Measurements from ENCODE around the gene DCST2. TPM values are rescaled to one million over a fixed set of nuclear protein-coding genes. Genes with fewer than 3 reads are reported as not detected.

Gene DCST2
- total and polyA plus RNA-seq, 2 donors (not counting 3 experiments of a cell fraction or from before 2014, with no cell fraction given): 0.29 to 0.51 TPM

DNA sequence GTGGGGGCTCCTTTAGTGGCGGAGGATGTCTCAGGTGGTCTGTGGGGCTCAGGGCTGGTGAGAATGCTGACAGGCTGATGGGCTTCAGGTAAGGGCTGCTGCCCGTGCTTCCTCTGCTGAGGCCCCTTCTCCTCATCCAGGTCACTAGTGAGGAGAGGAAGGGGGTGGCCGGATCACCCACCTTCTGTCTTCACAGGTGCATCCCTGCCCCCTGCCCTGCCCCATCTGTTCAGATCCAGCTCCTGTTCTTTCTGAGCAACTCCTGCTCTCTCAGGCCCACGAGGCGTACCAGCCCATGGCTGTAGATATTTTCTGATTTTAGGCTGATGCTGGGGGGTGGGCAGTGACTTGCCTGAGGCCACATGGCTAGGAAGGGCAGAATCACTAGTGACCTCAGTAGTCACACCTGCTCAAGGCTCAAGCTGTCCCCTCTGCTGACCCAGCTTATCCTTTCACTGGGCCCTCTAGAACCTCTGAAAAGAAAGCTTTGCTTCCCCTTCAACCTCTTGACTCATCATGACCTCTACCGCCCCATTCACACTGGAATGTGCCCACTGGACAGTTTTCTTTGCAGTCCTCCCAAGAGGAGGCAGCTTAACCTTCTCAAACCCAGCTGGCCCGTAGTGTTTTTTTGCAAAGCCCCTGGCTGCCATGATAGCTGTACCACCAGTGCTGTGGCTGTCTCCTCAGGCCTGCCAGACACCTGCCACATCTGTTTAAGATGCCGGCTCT, 14.8 kb downstream of the DCST2 start:
- no peaks in the 10 kb centered on the region for H4K20me1 ChIP-seq (replicated peaks; ENCODE audit: control insufficient read depth, extremely low read depth, insufficient read depth, low read length)
- FAIRE-seq: no peak

DNA sequence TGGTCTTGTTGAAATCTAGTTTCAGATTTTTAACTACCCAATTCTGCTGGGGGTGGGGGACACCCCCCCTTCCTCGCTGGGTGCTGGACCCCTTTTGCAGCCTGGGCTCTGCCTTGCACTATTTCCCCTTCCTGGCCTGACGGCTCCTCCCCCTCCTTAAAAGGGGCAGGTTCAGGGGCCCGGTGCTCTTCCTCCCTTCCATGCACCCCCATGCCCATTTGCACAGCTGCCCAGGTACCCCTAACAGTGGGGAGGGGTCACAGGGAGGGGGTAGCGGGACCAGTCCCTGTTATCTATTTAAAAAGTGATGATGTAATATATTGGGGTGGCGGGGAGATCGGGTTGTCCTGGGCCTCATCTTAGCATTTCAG, 15.7 kb downstream of the DCST2 start:
- peak overlapping the region; percentile 34 for H3K9ac ChIP-seq (replicated peaks; ENCODE audit: extremely low read depth, insufficient read depth, low read length)
- TF ChIP-seq EZH2 (IDR thresholded peaks at IDR 0.05; ENCODE audit: borderline replicate concordance, low read depth, low read length, severe bottlenecking): no peak
- no peak for TF ChIP-seq POLR2A (IDR thresholded peaks at IDR 0.05; ENCODE audit: low read depth, low read length)
- TF ChIP-seq POLR2AphosphoS5 (IDR thresholded peaks at IDR 0.05; ENCODE audit: insufficient read depth, low read depth, low read length): no peak
- no peak for TF ChIP-seq JUN (IDR thresholded peaks at IDR 0.05; ENCODE audit: borderline replicate concordance, insufficient read depth, insufficient read length, low read depth)
- TF ChIP-seq, protein P1, sequence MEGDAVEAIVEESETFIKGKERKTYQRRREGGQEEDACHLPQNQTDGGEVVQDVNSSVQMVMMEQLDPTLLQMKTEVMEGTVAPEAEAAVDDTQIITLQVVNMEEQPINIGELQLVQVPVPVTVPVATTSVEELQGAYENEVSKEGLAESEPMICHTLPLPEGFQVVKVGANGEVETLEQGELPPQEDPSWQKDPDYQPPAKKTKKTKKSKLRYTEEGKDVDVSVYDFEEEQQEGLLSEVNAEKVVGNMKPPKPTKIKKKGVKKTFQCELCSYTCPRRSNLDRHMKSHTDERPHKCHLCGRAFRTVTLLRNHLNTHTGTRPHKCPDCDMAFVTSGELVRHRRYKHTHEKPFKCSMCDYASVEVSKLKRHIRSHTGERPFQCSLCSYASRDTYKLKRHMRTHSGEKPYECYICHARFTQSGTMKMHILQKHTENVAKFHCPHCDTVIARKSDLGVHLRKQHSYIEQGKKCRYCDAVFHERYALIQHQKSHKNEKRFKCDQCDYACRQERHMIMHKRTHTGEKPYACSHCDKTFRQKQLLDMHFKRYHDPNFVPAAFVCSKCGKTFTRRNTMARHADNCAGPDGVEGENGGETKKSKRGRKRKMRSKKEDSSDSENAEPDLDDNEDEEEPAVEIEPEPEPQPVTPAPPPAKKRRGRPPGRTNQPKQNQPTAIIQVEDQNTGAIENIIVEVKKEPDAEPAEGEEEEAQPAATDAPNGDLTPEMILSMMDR (IDR thresholded peaks at IDR 0.05; ENCODE audit: extremely low read depth in 1 of 2, insufficient read depth in 1 of 2, low read depth in 1 of 2, low read length in 2 of 2): no peak
- no peak for TF ChIP-seq GATA2 (IDR thresholded peaks at IDR 0.05; ENCODE audit: insufficient read depth, insufficient read length, low read depth, low read length)
- TF ChIP-seq, protein P2, sequence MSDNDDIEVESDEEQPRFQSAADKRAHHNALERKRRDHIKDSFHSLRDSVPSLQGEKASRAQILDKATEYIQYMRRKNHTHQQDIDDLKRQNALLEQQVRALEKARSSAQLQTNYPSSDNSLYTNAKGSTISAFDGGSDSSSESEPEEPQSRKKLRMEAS (IDR thresholded peaks at IDR 0.05; ENCODE audit: insufficient read depth, insufficient read length): no peak
- TF ChIP-seq FOS (IDR thresholded peaks at IDR 0.05; ENCODE audit: borderline replicate concordance, insufficient read depth, low read length): no peak
- no peak for TF ChIP-seq MYC (IDR thresholded peaks at IDR 0.05; ENCODE audit: low read depth, low read length)
- H3K4me1 ChIP-seq (ENCODE audit: control insufficient read depth, extremely low read depth, insufficient read depth, low read length): peaks cover 9% of the 10 kb centered on the region
- no peaks in the 10 kb centered on the region for H3K9me3 ChIP-seq (replicated peaks; ENCODE audit: control insufficient read depth, insufficient read depth, low read length)
- no peak overlapping the region for H2AFZ ChIP-seq (ENCODE audit: low read depth, low read length)
- no peak overlapping the region for H3K27ac ChIP-seq (ENCODE audit: insufficient read depth, low read depth, low read length)
- no peaks in the 10 kb centered on the region for H3K9me1 ChIP-seq (replicated peaks; ENCODE audit: control insufficient read depth, extremely low read depth, insufficient read depth, low read length)
- no peaks in the 10 kb centered on the region for H3K79me2 ChIP-seq (ENCODE audit: control insufficient read depth, insufficient read depth, low read length)
- DNase-seq (ENCODE audit: low read depth, low spot score) (no peak), FAIRE-seq (no peak)
- H4K20me1 ChIP-seq (replicated peaks; ENCODE audit: control insufficient read depth, extremely low read depth, insufficient read depth, low read length): no peaks in the 10 kb centered on the region
- H3K4me2 ChIP-seq (ENCODE audit: insufficient read depth, low read length): peak overlapping the region; percentile 22
- H3K27me3 ChIP-seq (ENCODE audit: control insufficient read depth in 2 of 2, insufficient read depth in 2 of 2, low read length in 2 of 2): no peaks in the 10 kb centered on the region
- no TSS peak for BruUV-seq (replicated peaks)
- intact Hi-C loops (cut with micrococcal nuclease): loop anchor here (1.0 to 5.0 kb wide), 6 partner anchors 16 to 461 kb away; partner anchors contain the start of genes CKS1B, PYGO2, UBE2Q1 and ZBTB7B
- dilution Hi-C loops (cut with MboI; ENCODE audit: extremely low pct_ligation_motif_present, low sequenced_read_pairs): no loop called here
- ChIA-PET CTCF (interaction anchor here (0.6 to 6.4 kb wide), 50 partner anchors 8 to 598 kb away, joined by 3 to 87 read pairs (median 6); partner anchors contain the start of genes ADAM15, DCST1, DCST2 and FLAD1), POLR2A (interaction anchor here (1.0 to 1.2 kb wide), 2 partner anchors 24 to 47 kb away, joined by 3 read pairs; partner anchors contain the start of genes LENEP and SHC1)
- peaks cover 0 to 19% of the 10 kb centered on the region in 2 experiments for H3K36me3 ChIP-seq (ENCODE audit: control insufficient read depth in 2 of 2, extremely low read depth in 1 of 2, insufficient read depth in 2 of 2, low read length in 2 of 2)
- H3K4me3 ChIP-seq (replicated peaks in 1 of 3; ENCODE audit: insufficient read depth in 1 of 3, low read depth in 1 of 3, low read length in 3 of 3): no peak overlapping the region

More for the DNA sequence above, 14.8 kb downstream of the DCST2 start:
- Histone ChIP-seq H3K4me2 (ENCODE audit: insufficient read depth, low read length) (no peak overlapping the region), H3K79me2 (ENCODE audit: control insufficient read depth, insufficient read depth, low read length) (no peaks in the 10 kb centered on the region), H3K27ac (ENCODE audit: insufficient read depth, low read depth, low read length) (no peak overlapping the region), H2AFZ (ENCODE audit: low read depth, low read length) (no peak overlapping the region), H3K27me3 (ENCODE audit: control insufficient read depth in 2 of 2, insufficient read depth in 2 of 2, low read length in 2 of 2) (no peaks in the 10 kb centered on the region), H3K9me3 (replicated peaks; ENCODE audit: control insufficient read depth, insufficient read depth, low read length) (no peaks in the 10 kb centered on the region), H3K9ac (replicated peaks; ENCODE audit: extremely low read depth, insufficient read depth, low read length) (no peak overlapping the region), H3K36me3 (ENCODE audit: control insufficient read depth in 2 of 2, extremely low read depth in 1 of 2, insufficient read depth in 2 of 2, low read length in 2 of 2) (peaks cover 0 to 19% of the 10 kb centered on the region in 2 experiments), H3K9me1 (replicated peaks; ENCODE audit: control insufficient read depth, extremely low read depth, insufficient read depth, low read length) (no peaks in the 10 kb centered on the region), H3K4me1 (ENCODE audit: control insufficient read depth, extremely low read depth, insufficient read depth, low read length) (peaks cover 9% of the 10 kb centered on the region), H3K4me3 (replicated peaks in 1 of 3; ENCODE audit: insufficient read depth in 1 of 3, low read depth in 1 of 3, low read length in 3 of 3) (no peak overlapping the region)
- dilution Hi-C loops (cut with MboI; ENCODE audit: extremely low pct_ligation_motif_present, low sequenced_read_pairs) (no loop called here), intact Hi-C loops (cut with micrococcal nuclease) (loop anchor here (5.0 kb wide), 1 partner anchor 461 kb away; the partner anchor contains the start of gene UBE2Q1)
- CTCF ChIA-PET: interaction anchor here (0.6 to 2.4 kb wide), 7 partner anchors 19 to 82 kb away, joined by 3 to 16 read pairs (median 4); partner anchors contain the start of genes LENEP and PMVK
- no TSS peak for BruUV-seq (replicated peaks)
- POLR2A ChIA-PET: interaction anchor here (0.6 kb wide), 1 partner anchor 8 kb away, joined by 6 read pairs; no protein-coding TSS in a partner anchor
- no peak for DNase-seq (ENCODE audit: low read depth, low spot score)
- TF ChIP-seq MYC (IDR thresholded peaks at IDR 0.05; ENCODE audit: low read depth, low read length): no peak
- no peak for TF ChIP-seq FOS (IDR thresholded peaks at IDR 0.05; ENCODE audit: borderline replicate concordance, insufficient read depth, low read length)
- TF ChIP-seq, protein P2 (IDR thresholded peaks at IDR 0.05; ENCODE audit: insufficient read depth, insufficient read length): no peak
- no peak for TF ChIP-seq POLR2AphosphoS5 (IDR thresholded peaks at IDR 0.05; ENCODE audit: insufficient read depth, low read depth, low read length)
- no peak for TF ChIP-seq JUN (IDR thresholded peaks at IDR 0.05; ENCODE audit: borderline replicate concordance, insufficient read depth, insufficient read length, low read depth)

Measured in endothelial cell of umbilical vein (primary cell).